HG02840 (cell line): ENCODE measurements around the gene BST2.

Source experiments
- ATAC-seq: cut with Tn5 transposase; IDR thresholded peaks from one replicate; pipeline ENCODE4 v1.9.1; 2021; ENCODE audit warnings: mild to moderate bottlenecking, moderate library complexity, moderate number of reproducible peaks; ENCODE audit not compliant: unreplicated experiment, low FRiP score

BST2 gene

DNA sequence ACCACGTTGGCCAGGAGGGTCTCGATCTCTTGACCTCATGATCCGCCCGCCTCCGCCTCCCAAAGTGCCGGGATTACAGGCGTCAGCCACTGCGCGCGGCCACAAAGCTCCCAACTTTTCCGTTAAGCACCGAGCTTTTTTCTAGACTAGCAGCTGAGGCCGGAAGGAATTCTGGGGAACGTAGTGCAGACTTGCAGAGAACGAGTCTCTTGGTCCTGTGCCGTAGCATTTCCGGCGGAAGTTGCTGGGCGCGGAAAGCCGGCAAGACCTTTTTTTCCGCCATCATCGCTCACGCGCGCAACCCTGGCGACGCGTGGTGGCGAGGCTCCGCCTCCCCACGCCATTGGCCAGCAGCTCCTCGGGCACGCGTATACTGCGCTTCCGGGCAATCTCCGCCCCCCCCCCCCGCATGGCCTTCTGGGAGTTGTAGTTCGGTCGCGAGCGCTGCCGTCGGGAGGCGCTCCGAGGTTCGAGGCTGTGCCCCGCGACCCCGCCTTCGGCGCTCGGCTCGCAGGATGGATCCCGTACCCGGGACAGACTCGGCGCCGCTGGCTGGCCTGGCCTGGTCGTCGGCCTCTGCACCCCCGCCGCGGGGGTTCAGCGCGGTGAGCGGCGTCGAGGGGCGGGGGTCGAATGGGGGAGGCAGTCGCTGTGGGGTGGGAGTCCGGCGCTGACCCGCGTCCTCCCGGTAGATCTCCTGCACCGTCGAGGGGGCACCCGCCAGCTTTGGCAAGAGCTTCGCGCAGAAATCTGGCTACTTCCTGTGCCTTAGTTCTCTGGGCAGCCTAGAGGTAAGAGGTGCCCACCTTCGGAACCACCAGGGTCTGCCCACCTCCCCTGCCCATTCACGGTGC is 14.4 kb upstream of the BST2 start, which contains the start of gene MVB12A:
MVB12A (plus strand) TSS at position 427 of the 854 bp plus-strand sequence; CDS start at position 516, 89 bp downstream.
- peak; percentile 90 for ATAC-seq

DNA sequence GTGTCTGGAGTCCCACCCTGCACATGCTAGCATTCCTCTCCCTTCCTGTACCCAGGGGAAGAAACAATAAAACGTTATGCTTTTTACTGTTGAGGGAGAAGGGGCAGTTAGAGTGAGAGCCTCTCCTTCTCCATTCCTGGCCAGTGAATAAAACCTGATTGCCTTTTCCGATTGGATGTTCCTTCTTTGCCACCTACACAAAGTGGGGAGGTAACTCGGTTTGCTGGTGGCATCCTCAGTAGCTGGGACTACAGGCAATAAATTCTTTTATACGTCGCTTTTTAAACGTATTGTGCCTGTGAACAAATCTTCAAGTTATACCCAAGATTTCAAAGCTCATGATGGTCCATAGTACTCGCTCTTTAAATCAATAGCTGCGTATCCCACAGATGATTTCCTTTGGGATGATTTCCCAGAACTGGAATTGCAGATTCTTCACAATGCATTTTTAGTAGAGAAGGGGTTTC is 13.8 kb upstream of the BST2 start:
- ATAC-seq: no peak

DNA sequence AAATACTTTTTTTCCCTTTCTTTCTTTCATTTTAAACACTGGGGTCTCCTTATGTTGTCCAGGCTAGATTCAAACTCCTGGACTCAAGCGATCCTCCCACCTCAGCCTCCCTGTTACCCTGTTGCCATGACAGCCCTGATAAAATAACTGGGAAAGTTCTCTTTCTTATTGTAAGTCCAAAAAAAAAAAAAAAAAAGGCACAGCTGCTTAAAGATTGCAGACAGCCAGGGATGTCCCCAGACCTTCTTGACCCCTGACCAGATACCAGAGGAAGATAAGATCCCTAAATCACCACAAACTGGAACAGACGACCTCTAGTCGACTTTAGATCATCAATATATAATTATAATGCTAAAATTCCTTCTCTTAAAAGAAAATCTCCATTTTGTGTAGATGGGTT is 13.3 kb upstream of the BST2 start:
- ATAC-seq: no peak

DNA sequence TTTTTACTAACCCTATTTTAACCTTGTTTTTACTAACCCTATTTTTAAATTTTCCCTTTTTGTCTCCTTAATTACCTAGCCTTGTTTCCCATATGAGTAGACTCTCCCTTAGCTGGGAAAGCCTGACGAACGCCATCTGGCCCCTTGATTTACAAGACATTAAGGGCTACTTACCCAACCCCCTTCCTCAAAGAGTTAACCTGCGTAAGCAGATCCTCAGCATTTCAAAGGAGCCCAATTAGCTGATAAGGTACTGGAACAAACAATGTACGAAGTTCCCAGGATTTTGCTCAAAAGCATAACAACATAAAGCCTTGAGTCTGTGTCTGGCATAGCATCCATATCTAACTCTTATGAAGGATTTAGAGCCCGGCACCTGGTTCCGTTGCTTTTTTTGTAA is 9.7 kb upstream of the BST2 start:
- no peak for ATAC-seq

DNA sequence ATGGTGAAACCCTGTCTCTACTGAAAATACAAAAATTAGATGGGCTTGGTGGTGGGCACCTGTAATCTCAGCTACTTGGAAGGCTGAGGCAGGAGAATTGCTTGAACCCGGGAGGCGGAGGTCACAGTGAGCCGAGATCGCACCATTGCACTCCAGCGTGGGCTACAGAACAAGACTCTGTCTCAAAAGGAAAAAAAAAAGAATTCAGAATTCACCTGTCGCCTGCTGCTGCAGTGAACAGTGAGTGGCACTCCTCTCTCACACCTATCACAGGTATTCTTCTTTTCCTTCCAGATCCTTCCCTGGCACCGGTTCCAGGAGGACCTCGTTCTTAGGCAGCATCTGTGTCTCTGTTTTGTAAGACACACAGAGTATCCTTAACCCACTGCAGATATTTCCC is 8.7 kb upstream of the BST2 start:
- ATAC-seq: no peak

DNA sequence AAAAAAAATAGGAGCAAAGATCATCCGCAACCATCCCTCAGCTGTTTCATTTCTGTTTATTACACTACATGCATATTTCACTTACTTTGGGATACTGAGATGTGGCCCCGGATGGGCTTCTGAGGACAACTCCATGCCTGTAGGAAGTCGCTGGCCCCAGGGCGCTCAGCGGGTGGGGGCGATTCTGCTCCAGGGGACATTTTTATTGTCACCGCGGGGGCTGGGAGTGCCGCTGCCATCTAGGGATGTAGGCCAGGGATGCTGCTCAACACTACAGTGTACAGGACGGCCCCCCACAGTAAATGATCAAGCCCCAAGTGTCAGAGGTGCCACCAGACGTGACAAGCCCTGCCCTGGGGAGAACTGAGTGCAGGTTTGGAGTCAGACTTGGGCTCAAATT is 6.4 kb upstream of the BST2 start:
- ATAC-seq: no peak

DNA sequence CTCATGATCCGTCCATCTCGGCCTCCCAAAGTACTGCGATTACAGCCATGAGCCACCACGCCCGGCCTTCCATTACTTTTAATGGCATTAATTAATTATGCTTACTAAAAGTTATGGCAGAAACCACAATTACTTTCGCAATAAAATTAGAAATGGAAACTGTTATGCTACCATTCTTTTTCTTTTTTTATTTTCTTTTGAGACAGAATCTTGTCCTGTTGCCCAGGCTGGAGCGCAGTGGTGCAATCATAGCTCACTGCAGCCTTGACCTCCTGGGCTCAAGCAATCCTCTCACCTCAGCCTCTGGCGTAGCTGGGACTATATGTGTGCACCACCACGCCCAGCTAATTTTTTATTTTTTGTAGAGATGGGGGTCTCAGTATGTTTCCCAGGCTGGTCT is 4.6 kb upstream of the BST2 start:
- ATAC-seq: no peak

DNA sequence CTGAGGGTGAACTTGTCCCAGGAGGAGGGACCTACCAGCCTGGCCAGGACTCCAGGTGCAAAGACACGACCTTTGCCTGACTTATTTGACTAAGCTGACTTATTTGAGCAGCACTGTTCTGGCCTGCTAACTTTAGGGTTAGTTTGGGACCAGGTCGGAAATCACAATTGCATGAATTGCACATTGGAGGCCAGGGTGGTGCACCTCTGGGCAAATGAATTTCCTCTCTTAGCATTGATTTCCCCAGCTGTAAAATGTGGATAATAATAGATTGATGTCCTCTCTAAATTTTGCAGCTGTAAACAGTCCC is 1.4 kb upstream of the BST2 start:
- ATAC-seq: no peak

DNA sequence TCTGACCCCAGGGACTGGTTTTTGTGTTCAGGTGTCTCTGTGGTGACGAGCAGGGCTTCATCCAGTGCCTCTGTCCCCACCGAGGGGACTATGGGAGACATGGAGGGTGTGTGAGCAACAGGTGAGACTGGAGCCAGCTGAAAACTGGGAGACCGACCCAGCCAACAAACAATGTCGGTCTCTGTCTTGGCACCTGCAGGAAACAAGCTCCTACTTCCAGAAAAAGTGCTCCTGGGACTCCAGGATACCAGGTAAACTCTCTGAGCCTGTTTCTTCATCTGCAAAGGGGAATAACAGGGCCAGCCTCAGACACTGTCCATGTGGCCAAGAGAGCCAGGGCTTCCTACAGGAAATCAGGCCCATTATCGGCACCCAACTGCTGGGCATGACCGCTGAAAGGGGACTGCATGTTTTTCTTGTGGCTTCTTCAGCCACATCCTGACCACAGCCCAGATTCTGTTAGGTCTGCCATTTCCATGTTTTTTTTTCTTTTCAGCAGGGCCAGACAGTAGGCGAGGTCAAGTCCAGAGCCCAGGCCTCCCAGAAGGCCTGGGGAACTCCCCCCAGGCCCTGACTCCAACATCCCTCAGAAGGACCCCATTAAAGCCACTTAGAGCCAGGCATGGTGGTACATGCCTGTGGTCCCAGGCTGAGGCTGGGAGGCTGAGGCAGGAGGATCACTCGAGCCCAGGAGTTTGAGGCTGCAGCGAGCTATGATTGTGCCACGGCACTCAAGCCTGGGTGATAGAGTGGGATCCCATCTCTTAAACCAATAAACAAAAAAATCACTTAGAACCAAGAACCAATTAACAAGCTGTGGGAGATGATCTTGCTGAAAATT is 836 bp upstream of the BST2 start:
- ATAC-seq: peak; percentile 17

DNA sequence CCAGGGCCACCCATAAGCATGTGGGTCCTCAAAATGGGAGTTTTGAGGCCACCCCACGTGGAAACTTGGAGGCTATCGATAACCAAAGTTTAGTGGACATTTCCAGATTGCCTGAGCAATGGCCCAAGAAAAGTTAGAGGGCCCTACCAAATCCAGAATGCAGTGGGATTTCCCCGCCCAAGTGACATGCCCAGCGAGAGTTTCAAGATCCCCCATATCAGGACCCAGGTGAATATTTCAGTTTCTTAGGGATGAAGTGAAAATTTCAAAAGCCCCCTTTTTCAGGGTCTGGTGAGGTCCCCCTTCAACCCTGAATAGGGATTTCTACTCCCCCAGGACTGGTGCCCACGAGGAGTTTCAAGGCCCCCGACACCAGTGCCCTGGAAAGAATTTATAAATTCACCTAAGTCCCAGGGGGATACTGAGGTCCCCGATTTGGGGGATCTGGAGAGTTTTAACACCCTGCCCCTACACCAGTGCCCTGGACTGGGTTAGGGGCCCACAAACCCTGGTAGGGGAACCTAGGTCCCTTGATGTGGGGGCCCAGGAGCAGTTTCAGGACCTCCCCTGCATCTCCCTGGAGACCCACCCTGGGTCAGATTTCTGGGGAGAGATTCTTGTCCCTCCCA is 695 bp downstream of the BST2 start:
- no peak for ATAC-seq

DNA sequence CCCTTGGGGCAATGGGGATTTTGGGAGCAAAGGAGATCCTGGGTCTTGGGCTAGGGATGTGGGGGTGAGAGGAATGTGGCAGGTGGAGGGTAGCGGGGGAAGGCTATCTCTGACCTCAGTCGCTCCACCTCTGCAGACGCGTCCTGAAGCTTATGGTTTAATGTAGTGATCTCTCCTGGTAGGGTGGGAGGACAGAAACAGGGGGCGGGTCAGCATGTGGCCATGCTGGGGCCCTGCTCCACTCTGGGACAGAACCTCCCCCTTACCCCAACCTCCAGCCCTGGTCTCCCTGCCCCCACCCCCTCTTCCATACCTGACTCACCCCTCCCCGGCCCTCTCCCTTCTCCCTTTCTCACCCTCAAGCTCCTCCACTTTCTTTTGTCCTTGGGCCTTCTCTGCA is 1.4 kb downstream of the BST2 start:
- no peak for ATAC-seq

DNA sequence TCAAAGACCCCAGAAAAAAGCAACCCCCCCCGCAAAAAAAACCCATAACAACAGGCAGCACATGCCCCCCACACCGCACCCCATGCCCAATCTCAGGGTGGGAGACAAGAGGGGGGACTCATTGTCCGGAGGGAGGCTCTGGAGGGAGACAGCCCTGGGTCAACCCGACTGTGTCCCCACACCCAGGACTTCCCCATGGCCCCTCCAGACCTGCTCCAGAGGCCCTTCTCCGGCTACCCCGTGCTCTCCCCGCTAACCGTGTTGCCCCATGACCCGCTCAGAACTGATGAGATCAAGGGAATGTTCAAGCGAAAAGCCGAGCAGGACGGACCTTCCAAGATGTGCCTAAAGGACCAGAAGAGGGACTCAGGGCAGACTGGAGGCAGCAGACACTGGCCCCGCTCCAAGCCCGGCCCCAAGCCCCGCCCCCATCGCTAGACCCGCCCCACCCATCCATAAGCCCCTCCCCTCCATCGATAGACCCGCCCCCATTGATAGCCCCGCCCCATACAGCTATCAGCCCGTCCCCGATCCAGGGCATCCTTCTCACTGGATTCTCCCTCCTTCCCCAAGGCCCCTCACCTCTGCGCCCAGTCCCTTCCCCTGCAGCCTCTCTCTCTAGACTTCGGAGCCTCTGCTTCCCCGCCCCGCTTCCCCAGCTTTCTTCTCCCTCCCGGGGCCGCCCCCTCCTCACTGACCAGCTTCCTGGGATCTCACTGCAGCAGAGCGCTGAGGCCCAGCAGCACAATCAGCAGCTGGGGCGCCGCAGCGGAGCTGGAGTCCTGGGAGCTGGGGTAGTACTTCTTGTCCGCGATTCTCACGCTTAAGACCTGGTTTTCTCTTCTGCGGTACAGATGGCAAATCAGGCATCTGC is 2.2 kb downstream of the BST2 start:
- no peak for ATAC-seq

DNA sequence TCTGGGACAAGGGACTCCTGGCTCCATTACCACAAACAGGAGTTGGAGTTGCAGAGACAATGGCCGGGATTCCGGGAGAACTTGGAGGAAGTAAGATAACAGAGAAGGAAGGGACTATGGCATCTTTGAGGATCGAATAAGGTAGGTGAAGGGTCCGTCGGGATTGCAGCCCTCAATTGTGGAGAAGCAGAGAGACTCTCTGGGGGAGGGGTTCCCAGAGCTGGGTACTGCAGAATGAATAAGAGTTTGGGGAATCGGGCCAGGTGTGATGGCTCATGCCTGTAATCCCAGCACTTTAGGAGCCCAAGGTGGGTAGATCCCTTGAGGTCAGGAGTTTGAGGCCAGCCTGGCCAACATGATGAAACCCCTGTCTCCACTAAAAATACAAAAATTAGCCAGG is 3.8 kb downstream of the BST2 start:
- no peak for ATAC-seq

DNA sequence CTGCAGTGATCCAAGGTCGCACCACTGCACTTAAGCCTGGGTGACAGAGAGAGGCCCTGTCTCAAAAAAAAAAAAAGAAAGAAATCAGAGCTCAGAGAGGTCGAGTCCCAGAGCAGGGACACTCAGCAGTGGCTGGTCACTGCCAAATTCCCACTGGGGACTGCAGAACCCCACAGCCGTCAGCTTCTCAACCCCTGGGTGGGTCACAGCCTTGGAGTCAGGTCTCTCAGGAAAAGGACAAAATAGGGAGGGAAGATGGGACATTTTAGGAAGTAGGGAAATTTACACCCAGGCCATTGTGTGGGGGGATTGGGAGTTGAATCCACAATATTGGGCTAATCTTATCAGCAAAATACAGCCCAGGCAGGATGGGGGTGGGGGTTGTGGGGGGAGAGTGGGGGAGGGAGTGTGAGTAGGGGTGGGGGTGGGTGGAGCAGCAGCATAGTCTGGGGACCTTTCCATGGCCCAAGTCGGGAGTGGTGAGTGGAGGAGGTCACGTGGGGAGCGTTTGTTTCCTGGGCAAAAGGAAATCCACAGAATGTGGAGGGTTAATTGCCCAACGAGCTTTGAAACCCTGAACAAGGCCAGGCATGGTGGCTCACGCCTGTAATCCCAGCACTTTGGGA is 6.4 kb downstream of the BST2 start:
- ATAC-seq: no peak

DNA sequence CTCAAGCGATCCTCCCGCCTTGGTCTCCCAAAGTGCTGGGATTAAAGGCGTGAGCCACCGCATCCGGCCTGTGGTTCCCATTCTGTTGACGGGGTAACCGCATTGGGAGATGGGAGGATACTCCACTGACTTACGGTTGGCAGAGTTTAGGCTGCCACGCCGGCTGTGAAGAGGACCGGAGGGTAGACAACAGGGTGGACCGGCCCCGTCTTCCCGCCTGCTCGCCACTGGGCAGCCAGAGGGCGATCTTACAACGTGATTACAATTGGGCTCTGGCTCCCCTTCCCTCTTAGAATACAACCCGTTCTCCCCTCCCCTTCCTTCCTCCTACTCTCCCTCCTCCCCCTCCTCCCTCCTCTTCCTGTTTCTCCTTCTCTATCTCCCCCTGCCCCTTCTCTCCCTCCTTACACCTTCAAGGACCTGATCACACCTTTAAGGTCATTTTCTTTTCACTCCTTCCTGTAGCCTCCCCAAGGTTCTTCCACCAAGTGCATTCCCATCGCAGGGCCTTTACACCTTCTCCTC is 10.5 kb downstream of the BST2 start:
- ATAC-seq: no peak

DNA sequence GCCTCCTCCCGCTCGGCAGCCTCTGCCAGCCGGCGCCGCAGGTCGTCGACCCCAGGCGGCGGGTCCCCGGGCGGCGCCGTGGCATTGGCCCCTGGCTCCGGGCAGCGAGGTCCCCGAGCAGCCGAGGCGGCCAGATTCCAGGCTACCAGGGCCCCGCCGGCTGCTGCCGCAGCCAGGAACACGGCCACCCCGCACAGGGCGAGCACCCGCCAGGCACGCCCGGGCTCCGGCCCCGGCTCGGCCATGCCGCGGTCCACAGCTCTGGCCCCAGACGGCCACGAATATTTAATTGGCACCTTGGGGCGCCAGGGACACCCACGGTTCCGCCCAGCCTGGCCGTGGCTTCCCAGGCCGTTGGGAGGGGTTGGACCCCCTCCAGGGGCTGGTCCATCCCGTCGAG is 11.5 kb downstream of the BST2 start, which contains the start of gene CCDC194:
CCDC194 (minus strand) TSS at position 283 of the 400 bp plus-strand sequence; CDS start at position 245, 38 bp downstream.
- ATAC-seq: no peak

DNA sequence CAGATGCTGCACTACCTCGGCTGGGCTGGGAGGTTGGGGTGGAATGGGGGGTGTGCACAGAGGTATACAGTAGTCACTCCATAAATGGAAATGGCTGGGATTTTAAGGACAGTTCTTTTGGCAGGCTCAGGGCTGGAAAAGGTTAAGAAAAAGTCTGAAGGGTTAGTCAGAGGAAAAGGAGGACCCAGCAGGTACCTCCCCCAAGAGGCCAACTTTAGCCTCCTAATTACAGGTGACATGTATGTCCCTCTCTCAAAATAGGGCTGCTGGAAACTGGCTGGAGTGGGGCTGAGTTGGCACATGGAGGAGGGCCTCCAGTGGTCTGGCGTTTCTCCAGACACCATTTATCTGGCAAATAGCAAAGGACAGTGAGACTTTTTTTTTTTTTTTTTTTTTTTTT is 12.4 kb downstream of the BST2 start:
- no peak for ATAC-seq

DNA sequence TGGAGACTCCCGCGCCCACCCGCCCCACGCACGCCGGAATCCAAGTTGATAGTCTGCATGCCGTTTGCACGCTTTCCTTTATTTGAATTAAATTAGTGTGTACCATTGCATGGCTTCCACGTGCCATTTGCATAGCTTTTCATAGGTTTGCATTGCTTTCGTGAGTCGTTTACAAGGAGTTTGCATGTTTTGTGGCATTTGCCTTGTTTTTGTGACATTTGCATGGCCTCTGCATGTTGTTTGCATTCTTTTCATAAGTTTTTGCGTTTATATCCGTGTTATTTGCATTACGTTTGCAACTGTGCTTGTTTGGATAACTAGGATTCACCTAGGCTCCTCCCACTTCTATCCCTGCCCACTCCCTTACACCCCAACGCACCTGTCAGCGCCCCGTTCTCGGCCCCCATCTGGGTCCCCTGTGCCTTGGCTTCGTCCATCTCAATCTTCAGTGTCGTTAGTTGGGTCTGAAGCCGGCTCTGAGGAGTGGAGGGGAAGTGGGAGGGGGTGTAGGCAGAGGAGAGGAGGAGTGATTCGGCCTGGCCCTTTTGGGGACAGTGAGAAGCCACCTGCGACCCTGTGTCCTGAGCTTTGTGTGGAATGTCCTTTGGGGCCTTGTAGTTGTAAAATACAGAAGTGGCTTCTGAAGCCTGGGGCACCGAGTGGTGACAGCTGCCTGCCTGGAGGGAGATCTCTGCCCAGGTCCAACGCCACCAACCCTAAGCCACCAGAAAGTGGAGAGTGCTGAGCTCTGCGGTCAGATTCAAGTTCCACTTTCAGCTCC is 13.9 kb downstream of the BST2 start:
- no peak for ATAC-seq
